HUES48 (cell line): ENCODE results near the gene HS3ST1.
A peak's percentile ranks its signal among the peaks of the same experiment; 100 is the strongest.

Experiments
- H3K27ac ChIP-seq: one replicate; pipeline ENCODE4 v1.7.0; 2013; ENCODE audit warnings: low read depth, low read length, inconsistent platforms
- H3K27me3 ChIP-seq: 2 replicates; pipeline ENCODE4 v1.6.1; 2013; ENCODE audit warnings: mild to moderate bottlenecking, low read length; ENCODE audit not compliant: control insufficient read depth, insufficient read depth
- H3K36me3 ChIP-seq: 2 replicates; pipeline ENCODE4 v1.6.1; 2013; ENCODE audit warnings: low read length; ENCODE audit not compliant: control insufficient read depth, insufficient read depth
- H3K4me1 ChIP-seq: 2 replicates; pipeline ENCODE4 v1.6.1; 2013; ENCODE audit warnings: mild to moderate bottlenecking, low read length; ENCODE audit not compliant: control insufficient read depth, insufficient read depth
- H3K4me3 ChIP-seq: 2 replicates; pipeline ENCODE4 v1.5.1; 2013; ENCODE audit warnings: mild to moderate bottlenecking, low read depth, low read length
- H3K9ac ChIP-seq: 2 replicates; pipeline ENCODE4 v1.6.1; 2013; ENCODE audit warnings: mild to moderate bottlenecking, low read depth, low read length, moderate library complexity
- H3K9me3 ChIP-seq: 2 replicates; pipeline ENCODE4 v1.6.1; 2013; ENCODE audit warnings: low read length; ENCODE audit not compliant: control insufficient read depth, insufficient read depth

The HS3ST1 gene

GRCh38 chr4:11420327-11420726 is 8.4 kb downstream of the HS3ST1 start:
- Histone ChIP-seq H3K9me3 (no peaks in the 10 kb centered on the region), H3K27me3 (peaks cover under 1% of the 10 kb centered on the region; the same call in 1 of the 2 replicates), H3K9ac (no peak overlapping the region), H3K4me3 (no peak overlapping the region), H3K27ac (no peak overlapping the region), H3K36me3 (no peaks in the 10 kb centered on the region), H3K4me1 (no peaks in the 10 kb centered on the region)

- Histone ChIP-seq H3K4me1 (no peaks in the 10 kb centered on the region), H3K27me3 (no peaks in the 10 kb centered on the region), H3K4me3 (no peak overlapping the region), H3K9ac (no peak overlapping the region), H3K9me3 (no peaks in the 10 kb centered on the region), H3K36me3 (no peaks in the 10 kb centered on the region), H3K27ac (no peak overlapping the region)
These were observed 10.1 kb downstream of the HS3ST1 start for GRCh38 chr4:11418610-11419009.

GRCh38 chr4:11416767-11417113 is 12.0 kb downstream of the HS3ST1 start:
- Histone ChIP-seq H3K4me3 (no peak overlapping the region), H3K27me3 (no peaks in the 10 kb centered on the region), H3K9ac (no peak overlapping the region), H3K27ac (no peak overlapping the region), H3K9me3 (no peaks in the 10 kb centered on the region), H3K36me3 (no peaks in the 10 kb centered on the region), H3K4me1 (no peaks in the 10 kb centered on the region)

- Histone ChIP-seq H3K4me3 (no peak overlapping the region), H3K27me3 (no peaks in the 10 kb centered on the region), H3K9me3 (no peaks in the 10 kb centered on the region), H3K4me1 (no peaks in the 10 kb centered on the region), H3K36me3 (no peaks in the 10 kb centered on the region), H3K27ac (no peak overlapping the region), H3K9ac (no peak overlapping the region)
These were observed 12.5 kb downstream of the HS3ST1 start for GRCh38 chr4:11416071-11416766.

GRCh38 chr4:11415409-11416070 is 13.2 kb downstream of the HS3ST1 start:
- Histone ChIP-seq H3K9me3 (no peaks in the 10 kb centered on the region), H3K27ac (no peak overlapping the region), H3K4me3 (no peak overlapping the region)

GRCh38 chr4:11412211-11412610 is 16.5 kb downstream of the HS3ST1 start:
- Histone ChIP-seq H3K9ac (no peak overlapping the region), H3K36me3 (no peaks in the 10 kb centered on the region), H3K9me3 (no peaks in the 10 kb centered on the region), H3K4me3 (no peak overlapping the region), H3K27me3 (no peaks in the 10 kb centered on the region), H3K27ac (no peak overlapping the region), H3K4me1 (peaks cover 7% of the 10 kb centered on the region)

More at GRCh38 chr4:11415409-11416070, 13.2 kb downstream of the HS3ST1 start:
- Histone ChIP-seq H3K27me3 (no peaks in the 10 kb centered on the region), H3K36me3 (no peaks in the 10 kb centered on the region), H3K4me1 (no peaks in the 10 kb centered on the region), H3K9ac (no peak overlapping the region)

GRCh38 chr4:11409632-11410031 is 19.1 kb downstream of the HS3ST1 start:
- Histone ChIP-seq H3K9ac (no peak overlapping the region), H3K27me3 (no peaks in the 10 kb centered on the region), H3K9me3 (no peaks in the 10 kb centered on the region), H3K27ac (no peak overlapping the region), H3K36me3 (no peaks in the 10 kb centered on the region), H3K4me1 (peaks cover 15% of the 10 kb centered on the region), H3K4me3 (no peak overlapping the region)

GRCh38 chr4:11408233-11408967 is 20.3 kb downstream of the HS3ST1 start:
- no peaks in the 10 kb centered on the region for H3K9me3 ChIP-seq
- H3K27ac ChIP-seq: no peak overlapping the region
- no peaks in the 10 kb centered on the region for H3K36me3 ChIP-seq

GRCh38 chr4:11407551-11407950 is 21.1 kb downstream of the HS3ST1 start:
- Histone ChIP-seq H3K36me3 (no peaks in the 10 kb centered on the region), H3K9me3 (no peaks in the 10 kb centered on the region), H3K27me3 (no peaks in the 10 kb centered on the region), H3K4me3 (no peak overlapping the region), H3K4me1 (peaks cover 15% of the 10 kb centered on the region), H3K27ac (peak overlapping the region; percentile 10), H3K9ac (no peak overlapping the region)

More at GRCh38 chr4:11408233-11408967, 20.3 kb downstream of the HS3ST1 start:
- Histone ChIP-seq H3K27me3 (no peaks in the 10 kb centered on the region), H3K9ac (no peak overlapping the region), H3K4me1 (peaks cover 15% of the 10 kb centered on the region), H3K4me3 (no peak overlapping the region)

- no peak overlapping the region for H3K27ac ChIP-seq
- no peaks in the 10 kb centered on the region for H3K27me3 ChIP-seq
- H3K9ac ChIP-seq: no peak overlapping the region
- H3K36me3 ChIP-seq: no peaks in the 10 kb centered on the region
- no peaks in the 10 kb centered on the region for H3K9me3 ChIP-seq
- peaks cover 15% of the 10 kb centered on the region for H3K4me1 ChIP-seq
- H3K4me3 ChIP-seq: no peak overlapping the region
These were observed 24.3 kb downstream of the HS3ST1 start for GRCh38 chr4:11404431-11404830.

- Histone ChIP-seq H3K36me3 (0 out of 2 replicates have a peak, but pooled peaks cover 2% of the 10 kb centered on the region), H3K9ac (no peak overlapping the region), H3K9me3 (no peaks in the 10 kb centered on the region), H3K27ac (no peak overlapping the region), H3K4me3 (no peak overlapping the region), H3K27me3 (no peaks in the 10 kb centered on the region), H3K4me1 (peaks cover 8% of the 10 kb centered on the region)
These were observed 26.5 kb downstream of the HS3ST1 start for GRCh38 chr4:11402192-11402591.
